Dermis blood vessel endothelial cell (primary cell): ENCODE data around the gene CHST11. TPM values are rescaled to one million over a fixed set of nuclear protein-coding genes. Genes with fewer than 3 reads are reported as not detected.

Experiments used
- DNase-seq: peaks from one replicate; pipeline ENCODE4 v3.0.0; 2010
- total RNA-seq: library from RNA; depleted of rRNA; stranded (reverse); fragments of >200 nt; gene quantifications from 2 replicates; pipeline ENCODE4 v1.2.3, GENCODE V29; 2014

Gene CHST11
- total RNA-seq, 1 donor from 2014 or later: 10.0 TPM

GRCh38 chr12:104724992-104725585, 268.3 kb downstream of the CHST11 start:
- no peak for DNase-seq

- DNase-seq: no peak
These were observed 268.9 kb downstream of the CHST11 start for GRCh38 chr12:104725610-104726009.

- DNase-seq: peak; percentile 61
These were observed 271.1 kb downstream of the CHST11 start for GRCh38 chr12:104727726-104728465.

GRCh38 chr12:104729091-104729490, 272.3 kb downstream of the CHST11 start:
- DNase-seq: no peak

GRCh38 chr12:104729610-104730446, 273.1 kb downstream of the CHST11 start:
- no peak for DNase-seq

GRCh38 chr12:104730763-104731162, 274.0 kb downstream of the CHST11 start:
- DNase-seq: no peak

GRCh38 chr12:104733717-104734175, 277.0 kb downstream of the CHST11 start:
- peak; percentile 34 for DNase-seq

GRCh38 chr12:104734541-104735095, 277.9 kb downstream of the CHST11 start:
- DNase-seq: no peak

GRCh38 chr12:104735801-104736200, 279.1 kb downstream of the CHST11 start:
- no peak for DNase-seq

- DNase-seq: no peak
These were observed 279.6 kb downstream of the CHST11 start for GRCh38 chr12:104736307-104736706.

GRCh38 chr12:104737113-104737512, 280.4 kb downstream of the CHST11 start:
- DNase-seq: no peak

GRCh38 chr12:104737791-104738301, 281.1 kb downstream of the CHST11 start:
- DNase-seq: no peak

- no peak for DNase-seq
These were observed 281.6 kb downstream of the CHST11 start for GRCh38 chr12:104738331-104738730.

GRCh38 chr12:104738776-104739642, 282.3 kb downstream of the CHST11 start:
- DNase-seq: no peak

GRCh38 chr12:104740668-104741067, 283.9 kb downstream of the CHST11 start:
- DNase-seq: no peak

GRCh38 chr12:104741077-104741476, 284.3 kb downstream of the CHST11 start:
- DNase-seq: no peak

- no peak for DNase-seq
These were observed 285.0 kb downstream of the CHST11 start for GRCh38 chr12:104741497-104742367.

GRCh38 chr12:104742551-104743201, 285.9 kb downstream of the CHST11 start:
- peak; percentile 46 for DNase-seq

- no peak for DNase-seq
These were observed 286.4 kb downstream of the CHST11 start for GRCh38 chr12:104743202-104743580.
